Pons (tissue), 1 donor: ENCODE measurements around the gene NIN.
"Not testable (repeated sequence)": the region's sequence is repeated elsewhere in the genome, so short reads cannot be mapped to it uniquely, and the experiment has no call there.

Source experiments
- DNase-seq: peaks from one replicate; pipeline ENCODE4 v3.0.0-alpha.2; 2016; ENCODE audit warnings: low spot score

Gene NIN

DNA sequence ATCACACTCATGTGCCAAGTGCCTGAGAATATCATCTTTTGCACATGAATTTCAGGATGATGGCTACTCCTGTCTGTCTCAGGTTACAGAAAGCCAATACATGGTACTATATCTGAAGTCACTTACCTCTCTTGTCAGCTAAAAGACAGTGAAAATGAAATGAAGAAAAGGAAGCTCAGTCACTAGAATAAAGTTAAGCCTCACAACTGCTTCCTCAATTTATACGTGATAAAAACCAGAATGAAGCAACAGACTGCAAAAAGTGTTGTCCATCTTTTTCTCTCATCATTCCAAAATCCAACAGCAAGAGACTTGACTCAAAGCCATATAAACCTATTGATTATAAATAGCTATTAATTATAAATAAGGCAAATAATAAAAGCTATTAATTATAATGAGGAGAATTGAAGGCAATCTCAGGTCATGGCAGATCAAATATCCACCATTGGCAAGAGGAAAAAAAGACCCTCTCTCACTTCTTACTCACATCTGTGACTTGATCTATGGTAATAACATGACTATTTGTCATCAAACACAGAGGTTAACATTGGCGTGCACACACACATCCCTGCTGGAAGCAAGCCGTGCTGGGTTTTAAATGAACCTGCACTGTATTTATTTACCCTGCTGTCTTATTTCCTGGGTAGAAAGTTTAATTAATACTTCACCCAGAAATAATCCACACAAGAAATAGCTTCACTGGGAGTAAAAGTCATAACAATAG is 10.0 kb downstream of the NIN start:
- DNase-seq, result no peak

GRCh38 chr14:50819303-50819702 is 11.7 kb downstream of the NIN start:
- not testable (repeated sequence) for DNase-seq

- DNase-seq, result no peak
These were observed 14.4 kb downstream of the NIN start for GRCh38 chr14:50816395-50817047.

GRCh38 chr14:50815526-50815925 is 15.4 kb downstream of the NIN start:
- not testable (repeated sequence) for DNase-seq

DNA sequence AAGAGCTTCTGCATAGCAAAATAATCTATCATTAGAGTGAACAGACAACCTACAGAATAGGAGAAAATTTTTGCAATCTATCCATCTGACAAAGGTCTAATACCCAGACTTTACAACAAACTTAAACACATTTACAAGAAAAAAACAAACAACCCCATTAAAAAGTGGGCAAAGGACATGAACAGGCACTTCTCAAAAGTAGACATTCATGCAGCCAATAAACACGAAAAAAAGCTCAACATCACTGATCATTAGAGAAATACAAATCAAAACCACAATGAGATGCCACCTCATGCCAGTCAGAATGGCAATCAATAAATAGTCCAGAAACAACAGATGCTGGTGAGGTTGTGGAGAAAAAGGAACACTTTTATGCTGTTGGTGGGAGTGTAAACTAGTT is 15.9 kb downstream of the NIN start:
- DNase-seq, result not testable (repeated sequence)

GRCh38 chr14:50814161-50814560 is 16.8 kb downstream of the NIN start:
- no peak for DNase-seq

GRCh38 chr14:50813544-50813863 is 17.5 kb downstream of the NIN start:
- peak; percentile 38 for DNase-seq

DNA sequence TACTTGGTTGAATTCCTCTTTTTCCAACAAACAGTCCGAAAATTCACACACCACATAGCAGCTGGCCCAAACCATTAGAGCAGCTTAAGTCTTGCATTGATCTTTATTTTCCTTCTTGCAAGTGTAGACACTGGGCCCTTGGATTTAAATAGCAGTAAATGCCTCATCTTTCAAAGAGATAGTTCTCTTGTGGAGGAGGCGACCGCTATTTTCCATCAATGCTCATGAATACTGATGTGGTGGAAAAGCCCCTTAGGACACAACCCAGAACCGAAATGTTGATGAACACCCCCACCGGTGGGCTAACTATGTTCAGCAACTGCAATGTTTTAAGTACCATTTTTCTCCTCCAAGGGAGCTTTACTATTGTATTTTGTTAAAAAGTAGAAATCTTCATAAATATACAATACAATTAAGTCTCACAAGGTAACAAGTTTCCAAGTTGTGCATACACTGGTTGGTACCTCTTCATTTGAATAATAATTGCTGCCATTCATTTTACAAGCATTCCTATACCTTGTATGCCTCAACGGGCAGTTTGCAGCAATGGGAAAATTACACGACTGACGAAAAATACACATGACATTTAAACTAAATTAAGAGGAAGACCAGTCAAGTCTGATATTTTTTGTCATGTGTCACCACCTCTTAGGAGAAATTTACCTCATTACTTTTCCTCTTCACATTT is 18.0 kb downstream of the NIN start:
- no peak for DNase-seq

GRCh38 chr14:50812180-50812579 is 18.8 kb downstream of the NIN start:
- DNase-seq, result no peak

DNA sequence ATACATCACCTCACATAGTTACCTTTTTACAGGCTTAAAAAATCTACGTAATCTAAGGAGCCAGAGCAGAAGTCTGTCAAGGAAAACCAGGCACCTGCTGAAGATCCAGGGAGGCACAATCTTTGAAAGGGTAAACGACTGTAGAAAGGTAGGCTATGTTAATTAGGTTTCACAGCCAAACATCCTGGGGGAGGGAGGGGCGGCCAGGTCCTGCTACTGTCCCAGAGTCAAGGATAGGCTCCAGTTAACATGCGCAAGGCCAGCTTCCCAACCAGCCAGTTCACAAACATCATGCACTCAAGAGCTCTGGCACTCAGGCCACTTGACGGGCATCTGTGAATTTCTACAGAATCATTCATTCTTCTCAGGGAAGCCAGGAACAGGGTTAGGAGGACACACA is 22.9 kb downstream of the NIN start:
- no peak for DNase-seq

DNA sequence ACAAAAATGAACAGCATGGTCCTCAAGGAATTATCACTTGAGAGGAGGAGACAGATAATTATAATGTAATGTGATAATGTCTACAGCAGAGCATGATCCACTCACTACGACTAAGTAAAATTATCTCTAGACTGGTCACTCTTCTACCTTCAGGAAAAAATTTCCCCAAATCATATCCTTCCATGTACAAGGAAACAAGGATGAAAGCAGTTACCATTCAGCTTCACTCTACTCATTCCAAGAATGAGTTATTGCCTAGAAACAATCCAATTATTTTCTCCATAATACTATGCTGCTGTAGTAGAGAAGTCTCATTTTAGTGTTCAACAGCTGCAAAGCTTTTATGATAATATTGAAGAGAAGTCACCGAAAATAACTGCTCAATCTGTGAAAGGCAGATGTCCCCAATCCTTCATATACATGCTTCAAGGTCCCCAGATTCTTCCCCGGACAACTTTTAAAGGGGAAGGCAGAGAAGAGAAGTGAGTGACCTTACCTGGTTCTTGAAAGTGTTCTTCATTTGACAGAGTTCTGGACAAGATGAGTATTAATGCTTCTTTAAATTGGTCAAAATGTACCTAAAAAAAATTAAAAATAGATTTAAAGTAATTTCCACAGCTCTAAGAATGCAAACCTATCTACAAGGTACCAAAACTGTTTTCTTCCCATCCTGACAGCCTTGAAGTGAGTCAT is 24.6 kb downstream of the NIN start:
- DNase-seq, result no peak

- no peak for DNase-seq
These were observed 25.6 kb downstream of the NIN start for GRCh38 chr14:50805396-50805795.

DNA sequence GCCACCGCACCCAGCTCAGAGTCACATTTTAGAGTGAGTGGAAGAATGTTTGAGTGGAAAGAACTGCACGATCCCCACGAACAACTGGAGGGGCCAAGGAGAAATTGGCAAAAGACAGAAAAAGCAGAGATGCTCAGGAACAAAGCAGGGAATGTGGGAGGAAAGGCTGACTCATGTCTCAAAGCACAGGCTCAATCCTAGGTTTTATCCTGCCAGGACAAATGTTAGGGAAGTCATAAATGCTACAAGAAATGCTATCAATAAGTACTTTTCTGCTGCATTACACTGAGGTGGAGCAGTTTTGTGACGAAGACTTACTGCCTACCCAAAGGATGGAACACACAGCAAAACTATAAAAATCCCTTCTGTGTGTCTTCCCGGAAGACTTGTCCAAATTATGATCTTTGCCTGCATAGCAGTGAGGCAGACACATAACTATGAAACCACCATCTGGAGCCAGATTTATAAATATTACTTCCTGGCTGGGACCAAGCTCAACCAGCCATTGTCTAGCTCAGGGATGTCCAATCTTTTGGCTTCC is 26.7 kb downstream of the NIN start:
- DNase-seq, result no peak

GRCh38 chr14:50801706-50802105 is 29.3 kb downstream of the NIN start:
- peak; percentile 22 for DNase-seq

GRCh38 chr14:50800032-50800431 is 30.9 kb downstream of the NIN start:
- no peak for DNase-seq

- no peak for DNase-seq
These were observed 32.9 kb downstream of the NIN start for GRCh38 chr14:50798048-50798421.

DNA sequence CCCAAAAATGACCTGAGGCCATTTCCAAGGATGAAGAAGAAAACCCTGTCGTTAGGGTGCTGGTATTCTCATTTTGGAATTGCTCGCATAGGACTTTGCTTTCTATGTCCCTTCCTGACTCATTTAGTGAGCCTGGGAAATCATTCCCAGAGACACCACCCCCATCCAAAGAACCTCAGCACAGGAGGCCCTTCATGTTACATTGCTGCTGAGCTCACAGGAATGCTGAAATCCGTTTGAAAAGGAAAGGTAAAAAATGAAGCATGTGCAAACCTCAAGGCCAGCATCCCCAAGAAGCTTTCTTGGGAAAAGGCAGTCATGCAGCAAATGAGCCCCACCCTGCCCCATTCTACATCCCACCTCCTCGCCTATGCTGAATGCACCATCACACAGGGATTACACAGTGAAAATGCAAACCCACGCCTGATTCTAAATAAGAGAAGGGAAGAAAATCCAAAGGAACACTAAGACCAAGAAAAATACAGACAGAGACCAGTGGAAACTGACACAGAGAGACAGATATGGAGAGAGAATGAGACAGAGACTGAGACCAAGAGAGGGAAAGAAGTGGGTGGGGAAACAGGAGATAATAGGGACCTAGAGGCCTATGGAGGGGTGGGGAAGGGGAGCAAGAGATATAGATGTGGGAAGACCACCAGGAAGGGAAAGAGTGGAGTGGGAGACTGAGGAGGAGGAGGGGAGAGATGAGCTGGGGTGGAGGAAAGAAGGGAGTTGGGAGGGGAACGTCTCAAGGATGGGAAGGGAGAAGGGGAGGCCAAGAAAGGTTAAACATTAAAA is 33.5 kb downstream of the NIN start:
- DNase-seq, result no peak

DNA sequence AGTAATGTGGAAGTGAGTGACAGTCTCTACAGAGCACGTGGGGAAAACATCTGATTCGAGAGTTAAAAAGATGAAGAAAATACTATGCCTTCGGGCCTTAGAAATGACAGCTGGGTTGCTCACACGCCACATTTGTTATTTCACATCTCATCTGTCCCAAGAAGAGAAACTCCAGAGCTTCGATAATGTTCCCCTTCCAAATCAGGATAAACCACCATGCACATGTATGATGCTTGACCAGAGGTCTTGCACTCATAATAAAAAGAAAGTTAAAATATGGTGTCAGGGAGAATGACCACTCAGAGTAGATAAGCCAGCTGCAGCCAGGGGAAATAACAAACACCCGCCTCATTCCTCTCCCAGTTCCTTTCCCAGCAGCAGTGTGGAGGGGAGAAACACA is 34.6 kb downstream of the NIN start:
- no peak for DNase-seq

DNA sequence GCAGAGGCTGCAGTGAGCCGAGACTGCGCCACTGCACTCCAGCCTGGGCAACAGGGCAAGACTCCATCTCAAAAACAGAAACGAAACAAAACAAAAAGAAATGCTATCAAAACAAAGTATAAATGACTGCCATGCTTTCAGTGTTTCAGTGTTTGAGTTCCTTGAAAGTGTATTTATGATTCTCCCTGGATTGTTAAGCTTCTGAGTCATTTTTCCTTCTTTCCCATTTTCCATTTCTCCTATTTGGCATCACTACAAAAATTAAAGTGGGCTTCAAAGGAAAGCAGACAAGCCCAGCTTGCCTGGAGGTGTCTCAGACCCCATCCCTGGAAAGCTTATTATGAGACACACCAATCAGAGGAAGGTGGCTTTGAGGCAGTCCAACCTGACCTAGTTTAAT is 35.1 kb downstream of the NIN start:
- no peak for DNase-seq

- DNase-seq, result no peak
These were observed 35.8 kb downstream of the NIN start for GRCh38 chr14:50795142-50795541.

DNA sequence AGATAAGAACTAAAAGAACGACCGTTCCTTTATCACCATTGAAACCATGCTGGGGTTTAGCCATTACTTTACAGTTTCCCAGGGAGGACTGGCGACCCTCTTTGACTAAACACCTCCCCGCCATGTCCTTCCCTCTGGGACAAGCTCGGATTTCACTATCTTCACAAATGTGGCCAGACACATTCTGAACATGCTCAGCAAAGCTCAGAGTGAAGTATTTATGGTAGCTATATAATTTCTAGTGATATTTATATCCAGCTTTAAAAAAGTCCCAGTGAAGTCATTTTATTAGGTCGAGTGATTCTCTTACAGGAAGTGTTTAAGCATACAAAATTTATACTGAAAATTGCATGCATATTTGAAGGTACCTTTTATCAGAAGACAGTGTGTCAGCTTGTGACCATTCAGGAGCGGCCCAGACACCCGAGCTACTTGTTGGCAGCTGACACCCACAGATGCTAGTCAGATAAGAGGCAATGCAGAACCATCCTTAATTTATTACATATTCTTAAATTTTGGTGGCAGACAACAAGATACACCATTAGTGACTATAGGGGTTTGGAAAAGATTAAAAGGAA is 36.8 kb downstream of the NIN start:
- DNase-seq, result no peak
